Measurements from ENCODE around the gene URAD.

The URAD gene

DNA sequence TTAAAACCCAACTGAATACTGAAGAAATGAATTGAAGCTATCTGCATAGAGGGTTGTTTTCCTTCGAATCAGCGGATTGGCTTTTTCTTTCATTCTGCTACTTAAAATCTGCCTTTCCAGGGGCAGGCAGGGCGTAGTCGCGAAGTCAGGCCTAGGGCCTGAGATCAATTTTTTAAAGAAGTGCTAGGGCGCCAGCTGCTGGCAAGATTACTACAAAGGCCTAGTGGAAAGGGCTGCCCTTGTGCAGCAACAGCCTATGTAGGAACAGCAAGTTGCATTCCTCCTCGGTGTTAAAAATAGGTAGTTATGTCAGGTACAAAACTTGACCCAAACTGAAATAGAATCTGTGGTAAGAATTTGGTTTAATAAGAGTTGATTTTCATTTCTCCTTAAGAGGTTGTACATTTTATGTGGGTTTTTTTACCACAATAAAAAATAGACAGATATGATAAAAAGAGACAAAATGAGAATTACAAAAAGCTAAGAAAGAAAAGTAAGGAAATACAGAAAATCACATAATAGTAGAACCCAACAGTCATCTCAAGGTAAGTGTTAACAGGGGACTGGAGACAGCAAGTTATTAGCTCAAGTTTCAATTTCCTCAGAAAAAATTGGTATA is 9.5 kb upstream of the URAD start:
- no peak for DNase-seq

DNA sequence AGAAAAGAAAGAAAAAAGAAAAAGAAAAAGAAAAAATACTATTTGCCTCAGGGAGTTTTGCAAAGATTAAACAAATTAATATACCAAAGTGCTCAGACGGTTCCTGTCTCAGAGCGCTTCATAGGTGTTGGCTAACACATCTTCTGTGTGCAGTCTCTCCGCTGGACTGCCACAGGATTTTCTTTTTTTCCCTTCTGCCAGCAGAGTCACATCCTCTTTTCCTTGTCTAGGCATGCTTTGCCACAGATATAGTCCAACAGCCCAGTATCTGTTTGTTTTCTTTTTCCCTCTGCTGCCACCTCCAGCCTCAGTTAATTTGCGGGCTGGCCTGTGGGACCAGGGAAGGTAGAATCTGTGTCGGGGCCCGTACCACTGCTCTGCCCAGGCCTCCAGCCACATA is 3.4 kb upstream of the URAD start:
- DNase-seq: no peak

DNA sequence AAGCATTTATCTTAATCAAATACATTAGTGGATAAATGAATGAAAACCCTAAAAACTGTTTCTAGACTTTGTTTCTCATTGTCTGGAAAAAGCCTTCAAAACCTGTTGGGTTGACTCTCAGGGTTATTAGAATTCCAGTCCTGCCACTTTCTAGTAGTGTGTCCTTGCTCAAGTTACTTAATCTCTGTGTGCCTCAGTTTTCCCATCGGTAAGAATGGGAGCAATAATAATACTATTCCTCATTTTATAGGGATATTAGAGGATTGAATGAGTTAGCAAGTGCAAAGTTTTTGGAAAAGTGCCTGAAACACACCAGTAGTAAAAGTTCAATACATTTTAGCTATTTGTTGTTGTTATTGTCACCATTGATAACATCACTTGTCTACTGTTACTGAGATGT is 2.9 kb downstream of the URAD start:
- no peak for DNase-seq

DNA sequence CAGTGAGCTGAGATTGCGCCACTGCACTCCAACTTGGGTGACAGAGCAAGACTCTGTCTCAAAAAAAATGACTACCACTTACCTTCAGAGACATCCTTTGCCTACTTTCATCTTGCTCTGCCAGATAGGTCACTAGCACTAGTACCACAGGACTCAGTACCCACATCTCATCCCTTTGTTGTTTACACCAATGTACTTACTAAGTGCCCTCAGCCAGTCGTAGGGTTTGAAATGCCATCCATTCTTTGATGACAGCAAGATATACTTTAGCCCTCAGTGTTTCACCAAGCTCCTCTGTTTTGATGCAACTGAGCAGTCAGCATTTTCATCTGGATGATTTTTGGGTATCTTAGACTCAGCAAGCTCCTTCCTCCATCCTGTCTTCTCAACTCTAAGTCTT is 6.1 kb downstream of the URAD start:
- no peak for DNase-seq

DNA sequence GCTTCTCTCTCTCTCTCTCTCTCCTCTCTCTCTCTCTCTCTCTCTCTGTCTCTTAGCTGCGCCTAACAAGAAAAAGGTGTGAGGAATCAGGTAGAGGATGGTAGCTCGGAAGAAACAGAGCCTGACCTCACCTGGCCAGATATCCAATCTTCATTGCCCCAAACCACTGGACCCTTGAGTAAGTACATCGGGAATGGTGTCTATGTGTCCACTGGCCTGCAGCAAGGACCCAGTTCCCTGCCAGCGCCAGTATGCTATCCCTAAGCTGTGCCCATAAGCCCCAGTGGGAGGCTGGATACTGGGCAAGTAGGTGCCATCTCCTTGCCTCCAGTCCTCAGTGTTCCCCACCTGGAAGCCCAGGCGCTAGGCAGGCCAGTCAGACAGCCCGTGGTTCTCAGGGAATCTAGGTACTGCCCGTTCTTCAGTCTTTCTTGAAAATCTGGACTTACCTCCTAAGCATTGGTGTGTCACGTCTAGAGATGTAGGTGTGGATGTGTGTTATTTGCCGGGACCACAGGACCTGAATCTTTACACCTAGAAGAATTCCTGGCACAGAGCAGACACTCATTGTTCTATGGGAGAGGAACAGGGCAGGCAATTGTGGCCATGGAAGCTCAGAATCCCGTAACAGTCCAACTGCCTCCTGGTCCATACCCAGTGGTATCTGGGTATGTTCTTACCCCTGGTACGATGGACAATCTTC is 7.3 kb downstream of the URAD start:
- no peak for DNase-seq

DNA sequence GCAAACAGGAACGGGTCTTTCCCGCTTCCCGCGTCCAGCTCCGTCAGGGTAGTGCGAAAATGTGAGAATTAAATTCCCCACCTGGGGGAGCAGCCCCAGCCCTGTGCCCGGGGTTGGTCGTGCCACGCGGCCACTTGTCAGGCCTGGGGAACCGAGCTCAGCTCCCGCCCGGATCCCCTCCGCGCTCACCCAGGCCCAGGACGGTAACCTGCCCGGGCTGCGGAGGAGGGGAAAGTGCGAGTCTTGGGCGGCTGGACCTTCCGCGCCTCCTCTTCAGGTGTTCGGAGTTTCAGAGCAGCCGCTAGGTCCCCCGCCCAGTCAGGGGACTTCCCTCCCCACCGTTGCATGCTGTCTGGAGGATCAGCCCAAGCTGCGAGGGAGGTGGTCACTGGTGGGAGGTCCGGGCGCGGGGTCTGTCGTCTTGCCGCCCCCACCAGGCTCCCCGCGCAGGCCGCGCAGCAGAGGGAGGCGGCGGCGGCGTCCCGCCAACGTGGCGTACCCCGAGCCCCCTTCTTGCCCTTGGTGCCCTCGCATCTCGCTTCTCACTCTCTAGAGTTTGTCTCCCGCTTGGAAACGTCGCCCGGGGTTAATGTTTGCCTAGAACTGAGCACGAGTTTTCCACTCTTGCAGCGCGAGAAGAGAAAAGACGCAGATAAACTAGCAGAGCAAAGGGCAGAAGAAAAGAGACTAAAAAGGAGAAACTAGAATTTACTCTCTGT is 8.1 kb downstream of the URAD start:
- DNase-seq: no peak

DNA sequence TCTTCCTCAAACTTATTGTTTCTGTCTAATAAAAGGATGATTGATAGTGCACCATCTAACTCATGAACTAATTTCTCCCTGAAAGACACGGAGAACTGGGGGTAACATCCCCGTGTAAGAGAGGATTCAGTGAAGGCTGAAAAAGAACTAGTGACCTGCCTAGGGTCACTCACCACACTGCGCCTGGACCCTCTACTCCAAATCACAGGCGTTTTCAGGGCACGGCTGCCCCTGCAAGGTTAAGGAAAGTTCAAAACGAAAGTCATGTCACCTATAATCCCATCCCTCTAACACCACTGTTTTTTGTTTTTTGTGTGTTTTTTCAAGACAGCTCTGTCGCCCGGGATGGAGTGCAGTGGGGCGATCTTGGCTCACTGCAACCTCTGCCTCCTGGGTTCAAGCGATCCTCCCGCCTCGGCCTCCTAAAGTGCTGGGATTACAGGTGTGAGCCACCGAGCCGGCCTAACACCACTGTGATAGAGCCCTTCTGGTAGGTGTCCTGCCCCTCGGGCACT is 8.7 kb downstream of the URAD start:
- no peak for DNase-seq

DNA sequence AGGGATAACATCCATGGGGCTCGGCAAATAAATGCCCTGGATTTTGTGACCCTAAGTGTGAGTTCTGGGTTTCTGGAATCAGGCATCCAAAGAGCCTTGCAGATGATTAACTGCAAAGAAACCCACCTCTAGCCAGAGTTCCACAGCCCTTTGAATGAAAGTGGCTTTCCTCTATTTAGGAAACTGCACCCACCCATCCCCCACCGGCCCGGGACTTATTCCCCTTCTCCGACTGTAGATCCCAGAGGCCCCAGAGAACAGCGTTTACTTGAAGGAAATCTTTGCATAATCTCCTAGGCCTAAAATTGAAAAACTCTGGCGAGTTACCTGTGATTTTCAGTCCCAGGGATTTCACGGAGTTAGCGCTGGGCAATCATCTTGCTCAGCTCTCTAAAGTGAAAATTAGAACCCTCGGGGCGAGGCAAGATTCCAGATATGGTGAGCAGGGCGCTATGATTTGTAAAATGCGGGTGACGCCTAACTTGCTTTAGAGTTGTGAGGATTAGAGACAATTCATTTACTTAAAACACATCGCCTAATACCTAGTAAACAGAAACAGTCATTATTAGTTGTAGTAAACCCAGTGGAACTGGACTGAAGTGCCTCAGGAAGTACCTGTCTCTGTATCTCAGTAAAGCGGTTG is 9.4 kb downstream of the URAD start:
- DNase-seq: no peak

DNA sequence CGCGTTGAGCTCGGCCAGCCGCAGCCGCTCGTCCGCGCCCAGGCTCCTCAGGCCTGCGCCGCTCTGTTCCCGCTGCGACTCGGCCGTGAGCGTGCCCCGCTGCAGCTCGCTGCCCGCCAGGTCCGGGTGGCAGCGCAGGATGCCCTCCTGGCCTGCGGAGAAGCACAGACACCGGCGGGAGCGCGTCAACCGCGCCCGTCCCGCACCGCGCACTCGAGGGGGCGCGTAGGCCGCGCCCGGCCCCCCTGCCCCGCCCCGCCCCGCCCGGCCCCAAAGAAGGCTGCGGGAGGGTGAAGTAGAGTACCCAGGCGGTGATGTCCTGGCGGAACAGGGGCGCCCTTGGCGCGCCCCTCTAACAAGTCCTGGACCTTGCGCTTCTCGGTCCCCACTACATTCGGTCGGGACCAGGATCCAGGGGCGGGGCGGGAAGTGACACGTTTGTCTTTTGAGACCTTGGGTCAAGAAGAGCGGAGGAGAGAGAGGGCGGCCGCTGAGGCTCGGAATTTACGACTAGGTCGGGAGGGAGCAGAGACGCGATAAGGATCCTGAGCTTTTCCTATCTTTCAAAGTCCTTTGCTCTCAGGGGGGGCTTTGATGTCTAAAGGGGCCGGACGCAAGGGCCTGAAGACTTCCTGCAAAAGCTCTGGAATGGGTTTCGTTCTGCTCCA is 10.1 kb downstream of the URAD start:
- no peak for DNase-seq

DNA sequence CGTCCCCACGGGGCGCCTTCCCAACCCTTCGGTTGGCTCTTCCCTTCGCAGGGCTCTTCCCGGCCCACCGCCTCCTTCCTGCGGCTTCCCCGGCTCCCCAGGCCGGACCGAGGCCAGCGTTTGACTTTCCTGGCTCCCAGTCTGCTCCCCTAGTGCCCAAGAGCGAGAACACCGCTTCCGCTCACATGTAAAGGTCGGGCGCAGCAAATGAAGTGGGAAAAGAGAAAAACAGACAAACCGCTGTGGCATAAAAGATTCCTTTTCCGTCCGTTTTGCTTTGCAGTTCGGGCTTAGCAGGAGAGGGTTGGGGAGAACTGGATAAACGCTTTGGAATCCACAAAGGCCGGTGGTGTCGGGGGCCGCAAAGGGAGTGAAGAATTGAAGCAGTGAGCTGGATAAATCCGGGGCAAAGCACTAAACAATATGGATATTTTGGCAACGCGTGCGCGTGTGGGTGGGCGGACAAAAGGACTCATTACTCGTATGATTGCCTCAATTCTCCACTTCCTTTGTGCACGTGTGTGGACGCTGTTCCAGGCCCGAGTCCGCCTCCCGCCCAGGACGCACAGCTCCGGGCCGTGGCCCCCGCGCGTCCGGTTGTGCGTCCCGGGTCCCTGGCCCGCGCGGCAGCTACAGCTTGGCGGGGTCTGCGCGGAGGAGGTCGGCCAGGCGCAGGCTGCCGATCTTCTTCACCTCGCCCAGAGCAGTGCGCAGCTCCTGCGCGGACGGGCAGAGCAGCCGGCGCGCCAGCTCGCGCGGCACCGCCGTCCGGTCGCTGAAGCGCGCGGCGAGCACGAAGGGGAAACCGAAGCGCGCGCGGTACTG is 10.8 kb downstream of the URAD start:
- DNase-seq: no peak

DNA sequence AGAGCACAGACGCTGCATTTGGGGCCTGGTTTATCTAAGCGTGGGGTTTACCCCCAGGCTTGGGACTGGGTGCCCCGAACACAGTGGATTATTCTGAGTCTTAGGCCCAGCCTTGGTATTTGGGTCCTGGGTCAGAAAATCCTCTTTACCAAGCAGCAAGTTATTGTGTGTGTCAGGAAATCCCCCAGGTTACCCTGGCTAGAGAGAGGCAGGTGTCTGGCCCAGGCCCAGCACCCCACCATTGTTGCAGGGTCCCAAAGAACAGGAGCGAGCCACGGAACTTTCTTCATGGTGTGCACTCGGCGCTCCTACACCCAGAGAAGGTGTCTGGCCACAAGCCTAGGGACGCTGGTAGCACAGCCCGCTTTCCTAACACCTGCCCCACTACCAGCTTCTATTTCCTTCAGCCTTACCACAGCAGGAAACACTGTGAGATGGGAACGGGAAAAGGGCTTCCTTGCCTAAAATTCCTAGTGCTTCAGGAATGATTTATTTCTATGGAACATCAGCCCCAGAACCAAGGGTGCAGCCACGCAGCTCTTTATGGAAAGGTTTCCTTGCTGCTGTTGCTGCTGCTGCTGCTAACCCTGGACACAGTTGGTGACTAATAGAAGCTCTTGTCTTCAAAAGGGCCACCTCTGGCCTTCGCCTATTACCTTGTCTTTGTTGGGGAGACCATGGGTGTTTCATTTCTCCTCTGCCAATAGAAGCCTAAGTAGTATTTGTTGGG is 12.0 kb downstream of the URAD start:
- no peak for DNase-seq

DNA sequence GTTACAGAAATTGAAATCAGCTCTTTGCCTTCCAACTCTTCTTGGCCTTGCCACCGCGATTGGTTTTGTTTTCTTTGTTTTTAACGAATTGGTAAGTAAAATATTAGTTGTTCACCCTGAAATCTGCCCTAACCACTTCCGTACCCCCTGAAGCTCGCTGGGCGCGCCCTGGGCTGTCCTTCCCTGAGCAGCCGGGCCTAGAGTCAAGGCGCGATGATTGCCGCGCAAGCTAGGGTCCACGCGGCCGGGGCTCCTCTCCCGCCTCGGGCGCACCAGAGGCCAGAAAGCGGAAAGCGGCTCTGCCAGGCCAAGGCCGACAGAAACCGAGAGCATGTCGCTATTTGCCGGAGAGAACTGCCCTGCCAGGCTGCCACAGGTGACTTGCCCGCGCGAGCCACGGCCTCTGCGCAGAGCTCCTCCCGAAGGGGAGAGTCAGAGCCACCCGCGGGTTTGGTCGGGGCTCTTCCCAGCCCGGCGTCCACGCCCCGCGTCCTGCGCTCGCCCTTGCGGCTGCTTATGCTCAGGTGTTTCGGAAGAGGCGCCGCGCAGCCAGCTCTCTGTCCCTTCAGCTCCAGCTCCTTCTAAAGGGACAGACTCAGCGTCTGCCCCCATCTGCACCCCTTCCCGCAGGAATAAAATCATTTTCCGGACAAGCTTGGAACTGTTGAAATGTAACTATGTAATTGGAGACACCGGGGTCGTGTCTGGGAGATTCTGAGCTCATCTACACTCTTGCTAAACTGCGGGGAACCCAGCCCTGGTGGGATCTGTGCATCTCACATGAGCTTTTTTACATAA is 12.7 kb downstream of the URAD start:
- no peak for DNase-seq

DNA sequence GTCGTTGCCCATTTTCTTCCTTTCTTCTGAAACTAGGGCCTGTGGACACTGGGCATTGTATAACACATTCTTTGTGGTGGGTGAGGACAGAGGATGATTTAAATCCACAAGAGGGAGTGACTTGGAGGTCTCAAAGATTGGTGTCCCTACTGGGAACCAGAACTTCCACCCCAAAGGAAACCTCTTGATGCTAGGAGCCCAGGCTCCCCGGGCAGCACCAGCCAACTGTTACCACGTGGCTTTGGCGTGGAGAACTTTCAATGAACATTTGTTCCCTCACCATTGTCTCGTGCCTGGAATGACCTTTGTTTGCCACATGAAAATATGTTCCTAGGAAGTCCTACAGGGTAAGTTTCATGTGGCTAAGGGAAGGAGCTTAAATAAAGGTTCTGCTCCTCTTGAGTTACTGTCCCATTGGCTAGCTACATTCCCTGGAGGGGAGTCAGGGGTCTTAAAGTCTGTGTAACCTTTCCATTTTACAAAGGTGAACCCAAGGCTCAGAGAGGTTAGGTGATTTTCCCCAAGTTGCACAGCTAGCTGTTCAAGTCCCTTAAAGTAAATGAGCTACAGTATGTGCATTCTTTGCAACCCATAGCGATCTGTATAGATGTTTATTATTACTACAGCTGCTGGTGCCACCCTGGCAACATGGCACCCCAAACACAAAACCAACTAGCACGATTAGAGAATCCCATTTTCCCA is 14.4 kb downstream of the URAD start:
- no peak for DNase-seq

DNA sequence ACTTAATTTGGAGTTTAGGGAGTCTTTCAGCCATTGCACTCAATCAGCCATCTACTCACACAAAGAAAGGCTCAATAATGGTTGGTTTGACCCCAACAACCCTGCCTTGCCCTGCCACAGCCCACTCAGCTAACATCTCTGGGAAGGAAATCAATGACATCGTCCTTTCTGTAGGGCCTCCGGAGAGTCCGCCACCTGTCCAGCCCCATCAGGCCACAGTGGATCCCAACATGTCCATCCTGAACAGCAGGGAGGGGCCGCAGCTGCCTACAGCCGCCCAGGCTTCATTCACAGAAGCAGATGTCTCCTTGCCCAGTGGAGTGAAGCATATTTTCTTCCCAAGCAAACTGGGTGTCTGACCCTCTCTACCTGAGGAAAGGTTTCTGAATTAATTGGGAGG is 15.2 kb downstream of the URAD start:
- no peak for DNase-seq

DNA sequence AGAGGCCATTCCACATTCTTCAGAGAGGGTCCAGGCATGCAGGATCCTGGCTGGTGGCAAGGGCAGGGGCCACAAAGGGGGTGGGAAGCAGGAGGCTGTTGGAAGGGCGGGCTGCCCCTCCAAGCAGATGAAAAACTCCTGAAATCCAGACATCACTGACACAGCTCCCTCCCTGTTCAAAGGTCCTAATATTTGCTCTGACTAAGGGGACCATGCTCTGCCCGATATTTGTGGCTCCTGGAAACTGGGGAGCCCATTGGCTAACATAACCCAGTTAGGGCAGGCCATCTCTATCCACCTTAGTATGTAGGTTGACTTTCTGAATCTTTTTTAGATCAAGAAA is 16.0 kb downstream of the URAD start:
- no peak for DNase-seq

DNA sequence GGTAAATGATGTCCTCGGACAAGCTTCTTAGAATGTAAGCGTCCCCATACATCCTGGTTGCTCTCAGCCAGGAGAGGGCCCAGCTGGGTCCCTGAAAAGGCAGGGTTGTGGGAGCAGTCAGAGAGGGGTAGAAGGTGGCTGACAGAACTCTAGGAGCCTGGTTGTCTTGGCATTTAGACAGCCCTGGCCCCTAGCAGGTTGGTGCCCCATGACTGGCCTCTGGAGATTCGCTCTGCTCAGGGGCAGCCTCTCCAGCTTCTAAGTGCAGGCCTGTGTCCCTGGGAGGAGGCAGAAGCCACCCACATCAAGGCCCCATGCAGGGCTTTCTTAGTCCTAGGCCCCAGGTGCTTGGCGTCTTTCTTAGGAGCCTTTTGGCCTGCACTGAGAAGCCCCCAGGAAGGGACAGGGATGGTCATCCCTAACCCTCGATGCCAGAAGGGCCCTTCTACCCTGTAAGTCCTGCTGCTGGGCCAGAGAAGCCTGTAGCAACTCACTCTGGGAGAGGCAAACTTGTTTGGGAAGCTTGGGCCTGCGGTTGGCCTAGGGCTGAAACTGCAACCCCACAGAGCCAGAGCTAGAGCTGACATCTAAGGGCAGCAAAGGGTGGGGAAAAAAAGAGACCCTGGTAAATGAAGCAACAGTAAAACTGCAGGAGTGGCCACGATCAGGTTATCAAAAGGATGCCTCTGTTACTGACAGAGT is 16.6 kb downstream of the URAD start:
- DNase-seq: no peak

DNA sequence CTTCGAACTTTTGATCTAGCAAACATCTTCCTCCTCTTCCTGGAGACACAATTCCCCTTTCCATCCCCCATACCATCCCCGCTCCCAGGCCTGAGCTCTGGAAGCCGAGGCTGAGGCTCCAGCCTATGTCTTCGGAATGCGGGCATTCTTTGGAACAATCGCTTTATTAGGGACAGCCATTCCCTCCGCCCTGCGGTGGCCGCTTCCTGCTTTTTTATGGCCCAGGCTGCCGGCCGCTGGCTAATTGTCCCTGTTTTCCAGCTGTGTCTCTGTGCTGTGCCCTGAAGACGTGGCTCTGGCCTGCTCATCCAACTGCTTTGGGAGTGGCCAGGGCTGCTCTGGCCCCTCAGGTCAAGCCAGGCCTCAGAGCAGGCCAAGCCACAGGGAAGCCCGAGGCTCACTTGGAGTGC is 17.3 kb downstream of the URAD start:
- DNase-seq: no peak

DNA sequence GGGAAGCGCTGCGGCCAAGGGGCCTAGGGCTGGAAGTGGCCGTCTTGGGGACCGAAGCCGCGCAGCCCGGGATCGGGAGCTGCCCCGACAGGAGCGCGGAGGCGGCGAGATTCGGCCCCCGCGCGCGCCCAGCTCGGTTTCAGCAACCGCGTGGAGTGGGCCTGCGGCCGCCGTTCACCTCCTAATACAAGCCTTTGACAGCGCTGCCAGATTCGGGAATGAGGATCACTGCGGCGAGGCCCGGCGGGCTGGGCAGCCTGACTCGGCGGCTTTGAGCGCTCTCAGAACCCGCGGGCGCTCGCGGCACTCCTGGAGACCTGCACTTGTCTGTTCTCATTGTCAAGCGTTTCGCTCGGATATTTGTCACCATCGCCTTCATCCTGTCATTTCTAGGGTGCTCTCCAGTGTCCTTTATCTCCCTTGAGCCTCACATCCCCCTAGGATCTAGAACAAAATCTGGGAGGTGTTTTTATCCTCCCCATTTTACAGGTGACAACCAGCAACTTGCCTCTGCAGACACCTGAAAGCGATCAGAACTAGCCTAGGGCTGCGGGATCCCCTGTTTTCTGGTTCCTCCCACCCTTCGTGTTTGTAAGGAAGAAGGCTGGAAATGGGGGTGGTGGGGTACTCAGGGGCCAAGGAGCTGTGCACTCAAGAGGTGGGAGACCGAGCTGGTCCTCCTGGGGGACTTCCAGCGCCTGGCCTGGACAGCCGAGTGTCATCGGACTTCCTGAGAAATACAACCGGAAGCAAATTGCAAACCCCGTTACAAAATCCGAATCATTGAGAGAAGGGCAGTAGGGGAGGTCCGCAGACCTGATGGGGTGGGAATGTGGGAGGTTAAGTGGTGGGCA is 17.9 kb downstream of the URAD start:
- DNase-seq: no peak
